OCI-LY1 (cell line): ENCODE measurements around the gene MUCL1.

Source experiments
- EZH2 ChIP-seq: fragments of 200-600 bp; sonication (generic), shearing (Covaris generic); IDR thresholded peaks from 2 replicates; pipeline ENCODE4 v1.8.0; 2017; ENCODE audit warnings: borderline replicate concordance, mixed run types, mild to moderate bottlenecking, antibody characterized with exemption, low read length, moderate library complexity, mixed read lengths
- TF ChIP-seq, protein P1 (sequence below): fragments of 200-600 bp; sonication (generic), shearing (Covaris generic); IDR thresholded peaks from 2 replicates; pipeline ENCODE4 v1.5.1; 2017; ENCODE audit warnings: mild to moderate bottlenecking, antibody characterized with exemption, low read length, moderate library complexity, mixed read lengths

DNA sequence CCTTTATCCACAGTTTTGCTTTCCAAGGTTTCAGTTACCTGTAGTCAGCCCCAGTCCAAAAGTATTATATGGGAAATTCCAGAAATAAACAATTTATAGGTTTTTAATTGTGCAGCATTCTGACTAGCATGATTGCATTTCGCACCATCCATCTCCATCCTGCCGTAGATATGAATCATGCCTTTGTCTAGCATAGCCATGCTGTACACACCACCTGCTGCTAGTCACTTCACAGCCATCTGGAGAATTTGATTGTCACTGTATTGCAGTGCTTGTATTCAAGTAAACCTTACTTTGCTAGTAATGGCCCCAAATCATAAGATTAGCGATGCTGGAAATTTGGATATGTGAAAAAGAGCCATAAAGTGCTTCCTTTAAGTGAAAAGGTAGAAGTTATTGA, 36.0 kb downstream of the MUCL1 start:
- TF ChIP-seq, protein P1, sequence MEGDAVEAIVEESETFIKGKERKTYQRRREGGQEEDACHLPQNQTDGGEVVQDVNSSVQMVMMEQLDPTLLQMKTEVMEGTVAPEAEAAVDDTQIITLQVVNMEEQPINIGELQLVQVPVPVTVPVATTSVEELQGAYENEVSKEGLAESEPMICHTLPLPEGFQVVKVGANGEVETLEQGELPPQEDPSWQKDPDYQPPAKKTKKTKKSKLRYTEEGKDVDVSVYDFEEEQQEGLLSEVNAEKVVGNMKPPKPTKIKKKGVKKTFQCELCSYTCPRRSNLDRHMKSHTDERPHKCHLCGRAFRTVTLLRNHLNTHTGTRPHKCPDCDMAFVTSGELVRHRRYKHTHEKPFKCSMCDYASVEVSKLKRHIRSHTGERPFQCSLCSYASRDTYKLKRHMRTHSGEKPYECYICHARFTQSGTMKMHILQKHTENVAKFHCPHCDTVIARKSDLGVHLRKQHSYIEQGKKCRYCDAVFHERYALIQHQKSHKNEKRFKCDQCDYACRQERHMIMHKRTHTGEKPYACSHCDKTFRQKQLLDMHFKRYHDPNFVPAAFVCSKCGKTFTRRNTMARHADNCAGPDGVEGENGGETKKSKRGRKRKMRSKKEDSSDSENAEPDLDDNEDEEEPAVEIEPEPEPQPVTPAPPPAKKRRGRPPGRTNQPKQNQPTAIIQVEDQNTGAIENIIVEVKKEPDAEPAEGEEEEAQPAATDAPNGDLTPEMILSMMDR, result no peak
- no peak for TF ChIP-seq EZH2
